GM12892 (cell line): ENCODE results near the gene RNF151.
A peak's percentile ranks its signal among the peaks of the same experiment; 100 is the strongest.
"Not testable (repeated sequence)": the region's sequence is repeated elsewhere in the genome, so short reads cannot be mapped to it uniquely, and the experiment has no call there.

Experiments
- DNase-seq: peaks from one replicate; pipeline ENCODE4 v3.0.0; 2011; ENCODE audit not compliant: insufficient read length
- FAIRE-seq: peaks from 2 replicates; lab custom pipeline; 2011; peaks lifted over from hg19 to GRCh38; lab: Jason Lieb, UNC
- POLR2A ChIP-seq: IDR thresholded peaks from 2 replicates; pipeline ENCODE4 v1.6.1; 2011; ENCODE audit warnings: low read depth, low read length, control low read depth
- POLR2AphosphoS5 ChIP-seq: IDR thresholded peaks from 2 replicates; pipeline ENCODE4 v1.6.1; 2011; ENCODE audit warnings: low read depth, low read length, control low read depth
- TAF1 ChIP-seq: IDR thresholded peaks from 2 replicates; pipeline ENCODE4 v1.6.1; 2011; ENCODE audit warnings: low read depth, mild to moderate bottlenecking, control low read depth, low read length, borderline replicate concordance

The RNF151 gene

DNA sequence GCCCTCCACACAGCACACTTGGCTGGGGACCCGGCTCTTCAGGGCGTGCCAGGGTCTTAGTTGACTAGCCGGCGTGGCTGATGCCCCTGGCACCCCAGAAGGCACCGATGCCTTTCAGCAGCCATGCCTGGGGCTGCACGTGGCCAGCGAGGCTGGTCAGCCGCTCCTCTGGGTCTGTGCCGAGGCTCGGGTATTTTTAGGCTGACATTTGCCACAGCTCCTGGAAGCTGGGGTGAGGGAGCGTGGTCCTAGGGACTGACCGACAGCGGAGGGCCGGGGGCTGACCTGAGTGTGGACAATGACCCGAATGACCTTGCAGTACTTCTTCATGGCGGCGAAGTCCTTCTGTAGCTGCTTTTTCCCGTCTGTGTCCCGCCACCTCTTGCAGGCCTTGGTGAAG lies 16.1 kb upstream of the RNF151 start:
- no peak for DNase-seq
- FAIRE-seq: no peak
- TF ChIP-seq POLR2A: no peak
- TF ChIP-seq POLR2AphosphoS5: no peak
- TF ChIP-seq TAF1: no peak

- no peak for FAIRE-seq
- DNase-seq: no peak
- no peak for TF ChIP-seq POLR2AphosphoS5
- no peak for TF ChIP-seq POLR2A
- no peak for TF ChIP-seq TAF1
Measured at GRCh38 chr16:1953734-1954133, 12.9 kb upstream of the RNF151 start.

- not testable (repeated sequence) for FAIRE-seq, DNase-seq
Measured at GRCh38 chr16:1957434-1958142, 9.1 kb upstream of the RNF151 start.

- FAIRE-seq, DNase-seq: not testable (repeated sequence)
Measured at GRCh38 chr16:1958143-1958491, 8.5 kb upstream of the RNF151 start.

GRCh38 chr16:1958715-1959268 lies 7.9 kb upstream of the RNF151 start:
- FAIRE-seq: no peak
- TF ChIP-seq POLR2A (no peak), POLR2AphosphoS5 (no peak), TAF1 (no peak)
- no peak for DNase-seq

DNA sequence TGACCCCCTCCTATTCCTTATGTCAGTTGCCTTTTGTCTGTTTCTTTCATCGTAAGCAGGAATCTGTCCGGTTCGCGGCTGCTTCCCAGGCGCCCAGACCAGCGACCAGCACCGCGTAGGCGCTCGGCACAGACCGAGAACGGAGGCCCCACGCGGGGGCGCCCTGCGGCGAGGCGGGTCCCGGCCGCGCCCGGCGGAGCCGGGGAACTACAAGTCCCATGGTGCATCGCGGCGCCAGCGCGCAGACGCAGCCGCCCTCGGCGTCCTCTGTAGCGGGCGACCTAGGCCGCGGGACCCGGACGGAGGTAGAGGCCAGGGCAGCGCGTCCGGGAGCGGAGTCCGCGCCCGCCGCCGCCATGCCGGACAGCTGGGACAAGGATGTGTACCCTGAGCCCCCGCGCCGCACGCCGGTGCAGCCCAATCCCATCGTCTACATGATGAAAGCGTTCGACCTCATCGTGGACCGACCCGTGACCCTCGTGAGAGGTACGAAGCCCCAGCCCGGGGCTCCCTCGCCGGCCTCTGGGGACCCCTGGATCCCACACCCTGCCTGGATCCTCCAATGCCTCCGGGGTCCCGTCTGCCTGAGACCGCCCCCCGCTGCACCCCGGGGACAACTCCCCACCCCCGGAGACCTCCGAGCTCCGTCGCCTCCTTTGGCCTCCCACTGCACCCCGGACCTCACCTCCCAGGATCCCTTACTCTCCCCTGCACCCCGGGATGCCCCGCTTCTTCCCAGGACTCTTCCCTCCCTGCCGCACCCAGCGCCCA lies 7.2 kb upstream of the RNF151 start, which contains the start of gene NDUFB10:
TSS of gene NDUFB10 (plus strand) at position 270 of the 771 bp plus-strand sequence. CDS start at position 357, 87 bp downstream.
- TF ChIP-seq POLR2AphosphoS5 (peak; percentile 67), POLR2A (peak; percentile 86), TAF1 (0 out of 2 replicates have a peak, but pooled peaks have one; percentile 28)
- peak; percentile 95 for FAIRE-seq
- DNase-seq: peak; percentile 87

GRCh38 chr16:1960665-1961630 lies 5.7 kb upstream of the RNF151 start:
- FAIRE-seq (peak; percentile 53), DNase-seq (no peak)
- peak; percentile 98 for TF ChIP-seq POLR2AphosphoS5
- peak; percentile 91 for TF ChIP-seq POLR2A
- no peak for TF ChIP-seq TAF1

GRCh38 chr16:1961651-1962067 lies 5.0 kb upstream of the RNF151 start:
- DNase-seq (no peak), FAIRE-seq (no peak)
- no peak for TF ChIP-seq TAF1
- TF ChIP-seq POLR2A: no peak
- TF ChIP-seq POLR2AphosphoS5: no peak

DNA sequence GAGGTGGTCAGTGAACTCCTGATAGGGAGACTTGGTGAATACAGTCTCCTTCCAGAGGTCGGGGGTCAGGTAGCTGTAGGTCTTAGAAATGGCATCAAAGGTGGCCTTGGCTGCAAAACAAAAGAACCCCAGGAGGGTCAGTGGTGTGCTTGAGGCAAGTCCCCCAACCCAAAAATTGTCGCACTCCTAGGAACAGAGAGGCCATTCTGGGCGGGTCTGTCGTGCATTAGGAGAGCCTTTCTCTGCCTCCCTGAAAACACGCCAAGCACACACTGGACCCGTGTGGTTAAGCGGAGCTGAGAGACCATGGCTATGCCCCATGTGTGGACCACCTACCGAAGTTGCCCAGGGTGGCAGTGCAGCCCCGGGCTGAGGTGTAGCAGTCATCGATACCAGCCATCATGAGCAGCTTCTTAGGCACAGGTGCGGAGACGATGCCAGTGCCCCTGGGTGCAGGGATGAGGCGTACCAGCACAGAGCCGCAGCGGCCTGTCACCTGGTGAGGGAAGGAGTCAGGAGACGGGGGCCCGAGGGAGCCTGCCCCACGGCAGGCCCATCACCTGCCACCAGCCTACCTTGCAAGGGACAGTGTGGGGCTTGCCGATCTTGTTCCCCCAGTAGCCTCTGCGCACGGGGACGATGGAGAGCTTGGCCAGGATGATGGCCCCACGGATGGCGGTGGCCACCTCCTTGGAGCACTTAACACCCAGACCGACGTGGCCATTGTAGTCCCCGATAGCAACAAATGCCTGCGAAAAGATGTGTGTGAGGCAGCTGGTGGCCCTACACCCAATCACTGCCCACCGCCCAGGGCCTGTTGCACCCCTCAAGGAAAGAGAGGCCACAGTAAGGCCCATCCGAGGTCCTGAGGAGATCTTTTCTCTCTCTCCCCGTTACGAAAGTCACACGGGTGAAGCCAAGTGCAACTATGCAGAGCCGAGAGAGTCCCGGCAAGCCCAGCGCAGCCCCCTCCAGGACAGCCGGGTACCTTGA lies 4.2 kb upstream of the RNF151 start:
- not testable (repeated sequence) for DNase-seq, FAIRE-seq
- TF ChIP-seq POLR2AphosphoS5 (peak; percentile 56; the same call in 1 of the 2 replicates), POLR2A (peak; percentile 71; the same call in 1 of the 2 replicates)
